MCF 10A (cell line): ENCODE measurements around the gene ZC3H10. TPM values are rescaled to one million over a fixed set of nuclear protein-coding genes. Genes with fewer than 3 reads are reported as not detected.

Source experiments
- BruUV-seq: library from RNA; stranded (reverse); fragments of 400-500 nt; replicated peaks from 2 replicates; lab custom pipeline; 2021; lab: Mats Ljungman, UMichigan
- CTCF ChIA-PET: fragments of 300-600 bp; sonication (Branson Sonifier 250); formaldehyde crosslinking; extraction: SDS; loops from one replicate; lab custom pipeline; 2021; ENCODE audit warnings: antibody characterized with exemption, inconsistent platforms; lab: Yijun Ruan, JAX
- POLR2A ChIA-PET: fragments of 300-600, 350-650 bp; sonication (Branson Sonifier 250); formaldehyde crosslinking; extraction: SDS; loops from one replicate; lab custom pipeline; 2020; ENCODE audit warnings: antibody characterized with exemption, inconsistent platforms; lab: Yijun Ruan, JAX
- DNase-seq: peaks from one replicate; pipeline ENCODE4 v3.0.0-alpha.2; 2018; ENCODE audit not compliant: unreplicated experiment
- H3K27ac Mint-ChIP-seq: one replicate; pipeline ENCODE4 v1.8.0; 2022; ENCODE audit warnings: mild to moderate bottlenecking, low read depth, mixed read lengths; ENCODE audit not compliant: unreplicated experiment
- H3K27me3 Mint-ChIP-seq: one replicate; pipeline ENCODE4 v1.8.0; 2022; ENCODE audit warnings: mixed read lengths; ENCODE audit not compliant: insufficient read depth, unreplicated experiment
- H3K36me3 Mint-ChIP-seq: one replicate; pipeline ENCODE4 v1.8.0; 2022; ENCODE audit warnings: mild to moderate bottlenecking, moderate library complexity, mixed read lengths; ENCODE audit not compliant: insufficient read depth, unreplicated experiment
- H3K4me1 Mint-ChIP-seq: one replicate; pipeline ENCODE4 v1.8.0; 2022; ENCODE audit warnings: mixed read lengths; ENCODE audit not compliant: insufficient read depth, unreplicated experiment
- H3K4me3 Mint-ChIP-seq: one replicate; pipeline ENCODE4 v1.8.0; 2022; ENCODE audit warnings: mild to moderate bottlenecking, moderate library complexity, mixed read lengths; ENCODE audit not compliant: unreplicated experiment
- H3K9me3 Mint-ChIP-seq: one replicate; pipeline ENCODE4 v1.8.0; 2022; ENCODE audit warnings: mixed read lengths; ENCODE audit not compliant: unreplicated experiment
- CTCF ChIP-seq: fragments of 200-600 bp; IDR thresholded peaks from one replicate; pipeline ENCODE4 v1.8.0; 2022; ENCODE audit warnings: antibody characterized with exemption, mild to moderate bottlenecking; ENCODE audit not compliant: unreplicated experiment
- intact Hi-C: fragments of 100-400 bp; cut with micrococcal nuclease; formaldehyde crosslinking; loops from 2 replicates; pipeline ENCODE4 v1.14.1; 2022
- total RNA-seq: library from RNA; stranded (reverse); gene quantifications from 2 replicates; pipeline ENCODE4 v1.2.3, GENCODE V29; 2022

The ZC3H10 gene
- total RNA-seq, 1 experiment from 2014 or later = 2.8 TPM

GRCh38 chr12:56082967-56083366, 35.1 kb upstream of the ZC3H10 start:
- Mint-ChIP-seq H3K9me3 (no peaks in the 10 kb centered on the region), H3K27ac (no peak overlapping the region), H3K36me3 (no peaks in the 10 kb centered on the region), H3K4me3 (no peak overlapping the region), H3K27me3 (no peaks in the 10 kb centered on the region), H3K4me1 (no peaks in the 10 kb centered on the region)
- no peak for DNase-seq
- no peak for TF ChIP-seq CTCF
- BruUV-seq = no TSS peak
- intact Hi-C loops = no loop called here
- ChIA-PET POLR2A (interaction anchor here (3.0 kb wide), 1 partner anchor 21 kb away, joined by 10 read pairs; the partner anchor contains the start of gene PA2G4), CTCF (interaction anchor here (0.7 kb wide), 1 partner anchor 21 kb away, joined by 4 read pairs; no protein-coding TSS in a partner anchor)

GRCh38 chr12:56084958-56085543, 33.0 kb upstream of the ZC3H10 start:
- Mint-ChIP-seq H3K36me3 (no peaks in the 10 kb centered on the region), H3K27ac (no peak overlapping the region), H3K27me3 (no peaks in the 10 kb centered on the region), H3K4me1 (no peaks in the 10 kb centered on the region), H3K9me3 (no peaks in the 10 kb centered on the region), H3K4me3 (no peak overlapping the region)
- DNase-seq = peak; percentile 45
- ChIA-PET CTCF (interaction anchor here (0.6 to 1.0 kb wide), 4 partner anchors 12 to 137 kb away, joined by 3 to 4 read pairs (median 4); partner anchors contain the start of genes PA2G4 and RNF41), POLR2A (interaction anchor here (1.5 to 1.7 kb wide), 3 partner anchors 15 to 32 kb away, joined by 3 to 6 read pairs (median 3); partner anchors contain the start of gene PA2G4)
- TF ChIP-seq CTCF = peak; percentile 27
- BruUV-seq = no TSS peak
- intact Hi-C loops = no loop called here

GRCh38 chr12:56086096-56086495, 32.0 kb upstream of the ZC3H10 start:
- H3K27ac Mint-ChIP-seq = no peak overlapping the region

More at GRCh38 chr12:56086096-56086495, 32.0 kb upstream of the ZC3H10 start:
- no peaks in the 10 kb centered on the region for H3K36me3 Mint-ChIP-seq
- BruUV-seq = no TSS peak
- H3K27me3 Mint-ChIP-seq = no peaks in the 10 kb centered on the region
- ChIA-PET POLR2A (interaction anchor here (0.6 to 1.7 kb wide), 5 partner anchors 14 to 274 kb away, joined by 3 to 6 read pairs (median 3); partner anchors contain the start of genes PA2G4 and STAT2), CTCF (interaction anchor here (0.6 kb wide), 1 partner anchor 71 kb away, joined by 3 read pairs; no protein-coding TSS in a partner anchor)
- H3K9me3 Mint-ChIP-seq = no peaks in the 10 kb centered on the region
- peak; percentile 37 for DNase-seq
- no peak overlapping the region for H3K4me3 Mint-ChIP-seq
- intact Hi-C loops = no loop called here
- TF ChIP-seq CTCF = no peak
- H3K4me1 Mint-ChIP-seq = no peaks in the 10 kb centered on the region
